ENCODE results near the gene LMO7. TPM values are rescaled to one million over a fixed set of nuclear protein-coding genes. Genes with fewer than 3 reads are reported as not detected.

LMO7 gene
- total and polyA plus RNA-seq, 5 donors, result 152 to 397 (median 297) TPM

- intact Hi-C loops (cut with DNase I), result loop anchor here in 1 of 4 donors (10.0 kb wide), 1 partner anchor 106 kb away; no protein-coding TSS in a partner anchor
- WGBS, result 45% methylated on average over 9 of the region's 9 CpGs
These were observed 164.4 kb downstream of the LMO7 start for GRCh38 chr13:75800545-75800944.

GRCh38 chr13:75801388-75801945, 165.3 kb downstream of the LMO7 start:
- 91% methylated on average over 5 of the region's 5 CpGs for WGBS
- Histone ChIP-seq H3K9me3 (ENCODE audit: control insufficient read depth, low read length) (no peaks in the 10 kb centered on the region), H3K27me3 (ENCODE audit: control insufficient read depth, insufficient read depth) (no peaks in the 10 kb centered on the region)

More at GRCh38 chr13:75800545-75800944, 164.4 kb downstream of the LMO7 start:
- DNase-seq (no peak), ATAC-seq (no peak)
- H3K9me3 ChIP-seq (ENCODE audit: control insufficient read depth, low read length), result no peaks in the 10 kb centered on the region
- peaks cover 2% of the 10 kb centered on the region for H3K4me1 ChIP-seq (ENCODE audit: control insufficient read depth, insufficient read depth, low read length)
- no peak overlapping the region for H3K4me3 ChIP-seq (ENCODE audit: low read length)
- no peaks in the 10 kb centered on the region for H3K27me3 ChIP-seq (ENCODE audit: control insufficient read depth, insufficient read depth)
- peak overlapping the region; percentile 89 for H3K27ac ChIP-seq (ENCODE audit: low read length)

GRCh38 chr13:75802161-75802560, 166.0 kb downstream of the LMO7 start:
- intact Hi-C loops (cut with DNase I), result loop anchor here in 1 of 4 donors (10.0 kb wide), 1 partner anchor 107 kb away; no protein-coding TSS in a partner anchor
- Histone ChIP-seq H3K4me3 (ENCODE audit: low read length) (no peak overlapping the region), H3K4me1 (ENCODE audit: control insufficient read depth, insufficient read depth, low read length) (peaks cover 2% of the 10 kb centered on the region), H3K9me3 (ENCODE audit: control insufficient read depth, low read length) (no peaks in the 10 kb centered on the region), H3K27ac (ENCODE audit: low read length) (peak overlapping the region; percentile 87), H3K27me3 (ENCODE audit: control insufficient read depth, insufficient read depth) (no peaks in the 10 kb centered on the region)
- WGBS, result 76% methylated on average over 5 of the region's 5 CpGs
- DNase-seq (no peak), ATAC-seq (no peak)

More at GRCh38 chr13:75801388-75801945, 165.3 kb downstream of the LMO7 start:
- H3K27ac ChIP-seq (ENCODE audit: low read length), result no peak overlapping the region
- H3K4me1 ChIP-seq (ENCODE audit: control insufficient read depth, insufficient read depth, low read length), result peaks cover 2% of the 10 kb centered on the region
- intact Hi-C loops (cut with DNase I), result loop anchor here in 1 of 4 donors (10.0 kb wide), 1 partner anchor 107 kb away; no protein-coding TSS in a partner anchor
- no peak overlapping the region for H3K4me3 ChIP-seq (ENCODE audit: low read length)
- no peak for ATAC-seq
- DNase-seq, result no peak

DNA sequence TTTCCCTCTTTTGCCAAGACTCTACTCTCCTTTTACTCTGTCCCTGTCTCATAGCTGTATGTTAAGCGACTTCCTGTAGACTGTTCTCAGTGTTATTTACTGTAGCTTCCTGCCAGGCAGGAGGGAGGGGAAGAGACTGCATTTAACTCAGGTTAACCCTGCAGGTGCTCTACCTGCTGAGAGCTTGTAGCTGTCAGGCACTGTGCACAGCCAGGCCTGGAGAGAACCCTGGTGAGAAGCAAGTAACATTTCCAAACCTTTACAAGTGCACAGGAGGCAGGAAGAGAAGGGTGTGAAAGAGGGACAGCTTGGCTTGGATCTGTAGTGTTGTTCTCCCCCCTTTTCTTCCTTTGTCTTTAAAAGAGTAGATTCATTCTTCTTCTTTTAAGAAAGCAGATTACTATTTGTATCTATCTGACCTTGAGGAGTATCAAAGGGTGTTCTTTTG, 167.1 kb downstream of the LMO7 start:
- Histone ChIP-seq H3K9me3 (ENCODE audit: control insufficient read depth, low read length) (no peaks in the 10 kb centered on the region), H3K4me3 (ENCODE audit: low read length) (no peak overlapping the region), H3K27ac (ENCODE audit: low read length) (peak overlapping the region; percentile 90), H3K27me3 (ENCODE audit: control insufficient read depth, insufficient read depth) (no peaks in the 10 kb centered on the region), H3K4me1 (ENCODE audit: control insufficient read depth, insufficient read depth, low read length) (peaks cover 2% of the 10 kb centered on the region)
- WGBS, result 7% methylated on average over 1 of the region's 1 CpG
- DNase-seq (no peak), ATAC-seq (peak in 1 of 2 donors; percentile 44)
- intact Hi-C loops (cut with DNase I), result loop anchor here in 1 of 4 donors (10.0 kb wide), 1 partner anchor 108 kb away; no protein-coding TSS in a partner anchor

DNA sequence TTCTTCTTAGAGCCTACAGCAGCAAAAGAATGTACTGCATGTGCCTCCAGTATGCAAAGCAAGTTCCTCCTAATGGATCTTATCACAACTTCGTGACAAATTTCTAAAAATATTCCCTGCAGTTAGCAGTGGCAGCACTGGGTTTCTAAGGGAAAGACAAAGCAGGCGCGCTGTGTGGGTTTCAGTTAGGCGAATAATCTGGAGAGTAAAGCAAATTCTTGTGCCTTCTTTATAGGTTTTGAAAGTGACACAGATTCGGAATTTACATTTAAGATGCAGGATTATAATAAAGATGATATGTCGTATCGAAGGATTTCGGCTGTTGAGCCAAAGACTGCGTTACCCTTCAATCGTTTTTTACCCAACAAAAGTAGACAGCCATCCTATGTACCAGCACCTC, 167.9 kb downstream of the LMO7 start:
- peak overlapping the region; percentile 58 for H3K4me3 ChIP-seq (ENCODE audit: low read length)
- no peak for DNase-seq
- 45% methylated on average over 10 of the region's 10 CpGs for WGBS

GRCh38 chr13:75804605-75805004, 168.5 kb downstream of the LMO7 start:
- Histone ChIP-seq H3K4me1 (ENCODE audit: control insufficient read depth, insufficient read depth, low read length) (peaks cover 2% of the 10 kb centered on the region), H3K27me3 (ENCODE audit: control insufficient read depth, insufficient read depth) (no peaks in the 10 kb centered on the region), H3K4me3 (ENCODE audit: low read length) (peak overlapping the region; percentile 58), H3K27ac (ENCODE audit: low read length) (peak overlapping the region; percentile 76), H3K9me3 (ENCODE audit: control insufficient read depth, low read length) (no peaks in the 10 kb centered on the region)
- 63% methylated on average over 4 of the region's 4 CpGs for WGBS
- ATAC-seq (no peak), DNase-seq (no peak)
- intact Hi-C loops (cut with DNase I), result loop anchor here in 2 of 4 donors (5.0 to 10.0 kb wide), 2 partner anchors 42 to 110 kb away; no protein-coding TSS in a partner anchor

More for the DNA sequence above, 167.9 kb downstream of the LMO7 start:
- ATAC-seq, result peak; percentile 70 to 79
- intact Hi-C loops (cut with DNase I), result loop anchor here in 1 of 4 donors (10.0 kb wide), 1 partner anchor 109 kb away; no protein-coding TSS in a partner anchor
- Histone ChIP-seq H3K4me1 (ENCODE audit: control insufficient read depth, insufficient read depth, low read length) (peaks cover 2% of the 10 kb centered on the region), H3K27ac (ENCODE audit: low read length) (peak overlapping the region; percentile 97), H3K9me3 (ENCODE audit: control insufficient read depth, low read length) (no peaks in the 10 kb centered on the region), H3K27me3 (ENCODE audit: control insufficient read depth, insufficient read depth) (no peaks in the 10 kb centered on the region)

- DNase-seq (no peak), ATAC-seq (peak in 1 of 2 donors; percentile 56)
- H3K27me3 ChIP-seq (ENCODE audit: control insufficient read depth, insufficient read depth), result no peaks in the 10 kb centered on the region
- no peaks in the 10 kb centered on the region for H3K9me3 ChIP-seq (ENCODE audit: control insufficient read depth, low read length)
- peaks cover 2% of the 10 kb centered on the region for H3K4me1 ChIP-seq (ENCODE audit: control insufficient read depth, insufficient read depth, low read length)
- H3K4me3 ChIP-seq (ENCODE audit: low read length), result peak overlapping the region; percentile 58
- intact Hi-C loops (cut with DNase I), result loop anchor here in 2 of 4 donors (5.0 to 10.0 kb wide), 2 partner anchors 44 to 111 kb away; no protein-coding TSS in a partner anchor
- 67% methylated on average over 7 of the region's 7 CpGs for WGBS
- H3K27ac ChIP-seq (ENCODE audit: low read length), result peak overlapping the region; percentile 75
These were observed 170.0 kb downstream of the LMO7 start for GRCh38 chr13:75806117-75806516.

- peak overlapping the region; percentile 2 for H3K4me3 ChIP-seq (ENCODE audit: low read length)
- intact Hi-C loops (cut with DNase I), result loop anchor here in 1 of 4 donors (10.0 kb wide), 1 partner anchor 117 kb away; no protein-coding TSS in a partner anchor
These were observed 175.2 kb downstream of the LMO7 start for GRCh38 chr13:75811361-75811760.

DNA sequence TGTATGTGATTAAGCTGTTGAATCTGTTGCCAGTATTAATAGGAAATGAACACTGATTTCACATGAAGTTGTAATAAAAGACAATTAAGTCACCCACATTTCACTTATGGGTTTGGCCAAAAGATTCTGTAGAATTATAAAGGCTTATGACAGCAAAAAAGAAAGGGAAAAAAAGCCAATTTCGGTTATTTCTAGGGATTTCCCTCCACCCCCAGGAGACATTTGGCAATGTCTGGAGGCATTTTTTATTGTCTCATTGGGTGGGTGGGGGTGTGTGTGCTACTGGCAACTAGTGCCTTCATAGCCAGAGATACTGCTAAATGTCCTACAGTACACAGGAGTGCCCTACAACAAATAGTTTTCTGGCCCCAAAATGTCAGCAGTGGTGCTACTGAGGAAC, 175.7 kb downstream of the LMO7 start:
- ATAC-seq (peak in 1 of 2 donors; percentile 24), DNase-seq (no peak)
- WGBS, result 57% methylated on average over 1 of the region's 1 CpG
- no peak overlapping the region for H3K4me3 ChIP-seq (ENCODE audit: low read length)
- peaks cover 5% of the 10 kb centered on the region for H3K4me1 ChIP-seq (ENCODE audit: control insufficient read depth, insufficient read depth, low read length)
- intact Hi-C loops (cut with DNase I), result loop anchor here in 1 of 4 donors (10.0 kb wide), 1 partner anchor 117 kb away; no protein-coding TSS in a partner anchor
- H3K9me3 ChIP-seq (ENCODE audit: control insufficient read depth, low read length), result no peaks in the 10 kb centered on the region
- H3K27me3 ChIP-seq (ENCODE audit: control insufficient read depth, insufficient read depth), result no peaks in the 10 kb centered on the region
- no peak overlapping the region for H3K27ac ChIP-seq (ENCODE audit: low read length)

More at GRCh38 chr13:75811361-75811760, 175.2 kb downstream of the LMO7 start:
- WGBS, result 51% methylated on average over 5 of the region's 5 CpGs
- ATAC-seq (no peak), DNase-seq (no peak)
- no peaks in the 10 kb centered on the region for H3K27me3 ChIP-seq (ENCODE audit: control insufficient read depth, insufficient read depth)
- peaks cover 5% of the 10 kb centered on the region for H3K4me1 ChIP-seq (ENCODE audit: control insufficient read depth, insufficient read depth, low read length)
- no peak overlapping the region for H3K27ac ChIP-seq (ENCODE audit: low read length)
- no peaks in the 10 kb centered on the region for H3K9me3 ChIP-seq (ENCODE audit: control insufficient read depth, low read length)

- DNase-seq, result peak in 1 of 3 donors; percentile 32
- intact Hi-C loops (cut with DNase I), result loop anchor here in 1 of 4 donors (10.0 kb wide), 1 partner anchor 118 kb away; no protein-coding TSS in a partner anchor
- 25% methylated on average over 6 of the region's 6 CpGs for WGBS
- Histone ChIP-seq H3K4me3 (ENCODE audit: low read length) (no peak overlapping the region), H3K27me3 (ENCODE audit: control insufficient read depth, insufficient read depth) (no peaks in the 10 kb centered on the region), H3K9me3 (ENCODE audit: control insufficient read depth, low read length) (no peaks in the 10 kb centered on the region), H3K4me1 (ENCODE audit: control insufficient read depth, insufficient read depth, low read length) (peaks cover 5% of the 10 kb centered on the region), H3K27ac (ENCODE audit: low read length) (peak overlapping the region; percentile 43)
- peak; percentile 75 to 77 for ATAC-seq
These were observed 176.6 kb downstream of the LMO7 start for GRCh38 chr13:75812751-75813181.

GRCh38 chr13:75813323-75813722, 177.2 kb downstream of the LMO7 start:
- ATAC-seq (peak; percentile 80 to 93), DNase-seq (peak in 2 of 3 donors; percentile 42 to 60)
- no peaks in the 10 kb centered on the region for H3K27me3 ChIP-seq (ENCODE audit: control insufficient read depth, insufficient read depth)
- WGBS, result 49% methylated on average over 3 of the region's 3 CpGs
- peaks cover 5% of the 10 kb centered on the region for H3K4me1 ChIP-seq (ENCODE audit: control insufficient read depth, insufficient read depth, low read length)
- H3K9me3 ChIP-seq (ENCODE audit: control insufficient read depth, low read length), result no peaks in the 10 kb centered on the region
- peak overlapping the region; percentile 30 for H3K27ac ChIP-seq (ENCODE audit: low read length)
- H3K4me3 ChIP-seq (ENCODE audit: low read length), result no peak overlapping the region
- intact Hi-C loops (cut with DNase I), result loop anchor here in 1 of 4 donors (10.0 kb wide), 1 partner anchor 119 kb away; no protein-coding TSS in a partner anchor
